Forelimb muscle (tissue), 1 donor: ENCODE data around the gene MINDY1. TPM values are rescaled to one million over a fixed set of nuclear protein-coding genes. Genes with fewer than 3 reads are reported as not detected.

Source experiments
- DNase-seq: peaks from one replicate; pipeline ENCODE4 v3.0.0-alpha.2; 2013; ENCODE audit warnings: low read depth
- polyA plus RNA-seq: library from polyadenylated mRNA; unstranded; fragments of 120-200 nt; gene quantifications from one replicate; pipeline ENCODE4 v1.2.1, GENCODE V29; 2013; ENCODE audit not compliant: insufficient read length

MINDY1 gene
- polyA plus RNA-seq, 1 donor, result 17.7 TPM

GRCh38 chr1:150985179-150985825, 21.4 kb downstream of the MINDY1 start:
- DNase-seq, result no peak

GRCh38 chr1:150981805-150982712, 24.6 kb downstream of the MINDY1 start, which contains the start of gene ANXA9:
Gene ANXA9, plus strand, starts transcription at chr1:150982292. Its CDS starts 814 bp downstream, at chr1:150983106.
- DNase-seq, result no peak

GRCh38 chr1:150981177-150981804, 25.4 kb downstream of the MINDY1 start:
- DNase-seq, result no peak

DNA sequence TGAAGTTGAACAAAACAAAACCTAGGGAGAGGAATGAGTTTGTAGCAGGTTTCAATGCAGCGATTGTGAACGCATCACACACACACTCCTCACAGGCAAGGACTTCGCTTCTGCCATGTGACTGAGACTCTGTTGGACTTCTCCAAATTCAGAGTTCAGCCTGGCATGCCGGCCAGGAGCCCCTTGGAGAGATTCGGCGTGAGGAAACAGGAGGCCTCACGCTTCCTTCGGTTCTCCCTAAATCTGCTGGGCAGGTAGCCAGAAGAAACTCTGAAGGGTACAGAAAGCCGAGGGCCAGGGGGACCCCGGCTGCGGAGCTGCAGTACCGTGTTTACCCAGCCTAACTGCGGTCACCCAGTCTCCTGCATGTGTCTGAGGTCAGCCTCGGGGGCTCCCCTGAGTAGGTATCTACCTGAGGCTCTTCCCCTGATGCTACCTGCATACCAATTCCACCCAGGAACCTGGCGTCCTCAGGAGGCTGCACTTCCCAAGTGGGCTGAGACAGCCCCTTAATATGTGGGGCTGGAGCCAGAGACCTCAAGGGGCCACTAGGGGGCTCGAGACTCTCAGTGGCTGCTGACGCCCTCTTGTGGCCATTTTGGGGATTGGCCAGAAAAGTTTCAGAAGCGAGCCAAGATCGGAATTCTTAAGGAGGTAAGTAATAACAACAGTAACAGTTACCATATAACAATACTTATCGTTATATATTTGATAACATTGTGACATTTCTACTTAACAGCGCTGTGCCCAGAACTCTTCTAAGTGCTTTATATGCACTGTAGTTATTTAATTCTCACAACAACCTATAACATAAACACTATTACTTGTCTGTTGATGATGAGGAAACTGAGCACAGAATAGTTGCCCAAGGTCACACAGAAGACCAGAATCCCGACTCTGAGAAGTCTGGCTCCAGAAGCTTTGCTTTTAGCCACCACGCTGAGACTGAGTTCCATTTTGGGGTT, 27.3 kb downstream of the MINDY1 start:
- peak; percentile 79 for DNase-seq

GRCh38 chr1:150976879-150977694, 29.6 kb downstream of the MINDY1 start:
- DNase-seq, result no peak

DNA sequence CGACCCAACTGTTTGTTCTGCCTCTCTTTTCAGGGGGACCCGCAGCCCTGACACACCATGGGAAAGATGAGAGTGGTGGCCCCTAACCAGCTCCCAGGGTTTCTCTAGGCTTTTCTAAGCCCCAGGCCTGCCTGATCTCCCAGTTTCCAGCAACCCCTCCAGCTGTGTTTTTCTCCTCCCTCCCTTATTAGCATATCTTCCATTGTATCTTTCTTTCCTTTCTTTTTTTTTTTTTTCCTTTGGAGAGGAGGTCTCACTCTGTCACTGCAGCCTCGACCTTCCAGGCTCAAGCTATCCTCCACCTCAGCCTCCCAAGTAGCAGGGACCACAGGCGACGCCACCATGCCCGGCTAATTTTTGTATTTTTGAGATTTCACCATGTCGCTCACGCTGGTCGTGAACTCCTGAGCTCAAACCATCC, 30.3 kb downstream of the MINDY1 start:
- DNase-seq, result no peak

DNA sequence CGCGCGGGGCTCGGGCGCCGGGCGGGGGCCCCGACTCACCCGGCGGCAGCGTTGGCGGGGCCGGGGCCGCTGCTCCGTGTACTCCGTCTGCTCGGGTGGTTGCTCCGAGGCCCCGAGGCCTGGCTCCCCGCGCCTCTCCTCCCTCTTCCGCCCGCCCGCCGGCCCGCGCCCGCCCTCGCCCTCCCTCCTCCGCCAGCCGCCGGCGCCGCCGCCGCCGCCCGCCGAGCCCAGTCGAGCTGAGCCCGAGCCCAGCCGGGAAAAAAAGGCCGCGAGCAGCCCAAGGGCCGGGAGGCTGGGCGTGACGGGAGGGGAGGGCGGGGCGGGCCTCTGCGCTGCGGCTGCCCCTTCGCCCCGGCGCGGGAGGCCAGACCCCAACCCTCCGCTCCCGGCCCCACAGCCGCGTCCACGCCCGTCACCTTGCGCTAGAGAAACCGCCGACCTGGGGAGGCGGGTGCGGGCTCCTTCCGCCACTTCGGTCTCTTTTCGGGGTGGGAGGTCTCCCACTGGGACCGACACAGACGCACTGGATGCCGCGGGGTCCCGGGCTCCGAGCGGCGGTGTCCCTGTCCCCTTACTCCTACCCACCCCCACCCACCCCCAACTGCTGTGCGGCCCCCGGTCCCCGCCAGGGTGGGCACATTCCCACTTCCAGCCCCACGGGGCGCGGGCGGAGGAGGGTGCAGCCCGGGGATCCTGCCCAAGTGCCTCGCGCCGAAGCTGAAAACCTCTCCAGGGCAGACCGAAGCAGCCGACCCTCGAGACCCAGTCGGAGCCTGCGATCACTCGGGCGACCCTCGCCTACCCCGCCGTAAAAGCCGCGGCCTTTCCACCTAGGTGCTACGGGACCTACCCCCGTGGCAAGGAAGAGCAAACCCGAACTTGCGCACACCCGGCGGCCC, 31.9 kb downstream of the MINDY1 start, which contains the start of gene CERS2:
Gene CERS2, minus strand, starts transcription at position 256 of the 899 bp plus-strand sequence. CDS start 5,745 bp downstream, outside the sequence.
- peak; percentile 40 for DNase-seq

GRCh38 chr1:150973836-150974579, 32.7 kb downstream of the MINDY1 start:
- no peak for DNase-seq

- no peak for DNase-seq
Observed at GRCh38 chr1:150973258-150973835, 33.4 kb downstream of the MINDY1 start.

GRCh38 chr1:150972417-150972940, 34.2 kb downstream of the MINDY1 start:
- no peak for DNase-seq

DNA sequence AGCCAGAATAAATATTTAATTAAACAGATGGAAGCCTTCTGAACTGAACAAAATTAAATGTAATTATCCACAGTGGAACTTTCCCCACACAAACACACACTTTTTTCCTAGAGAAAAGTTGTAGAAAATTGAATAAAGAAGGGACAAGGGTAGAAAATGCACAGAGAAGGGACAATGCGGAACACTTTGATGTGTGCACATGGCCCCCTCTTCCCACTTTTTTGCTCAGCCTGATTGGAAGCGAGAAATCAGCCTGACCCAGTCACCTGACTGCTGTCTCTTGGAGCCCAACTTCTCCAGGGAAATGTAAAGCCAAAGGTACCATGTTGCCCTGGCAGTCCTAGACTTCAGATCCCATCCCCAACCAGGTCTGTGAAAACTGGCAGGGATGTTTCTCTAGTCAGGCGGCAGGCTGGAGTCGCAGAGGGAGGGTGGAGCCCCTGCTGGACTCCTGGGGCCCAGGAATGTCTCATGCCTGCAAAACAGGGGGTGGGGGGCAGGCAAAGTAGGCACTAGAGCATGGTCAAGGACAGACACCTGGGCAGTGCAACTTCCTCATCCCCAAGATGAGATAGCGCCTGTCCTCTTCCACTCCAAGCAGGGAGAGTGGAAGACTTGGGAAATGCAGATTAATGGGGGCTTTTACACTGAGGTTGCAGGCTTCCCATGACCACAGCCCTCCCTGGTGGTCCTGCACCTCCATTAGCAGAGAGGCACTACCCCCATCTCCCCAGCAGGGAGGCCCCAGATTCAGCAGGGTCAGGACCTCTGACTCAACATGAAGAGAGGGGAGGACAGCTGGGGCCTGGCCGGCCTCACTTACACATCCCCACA, 34.9 kb downstream of the MINDY1 start:
- no peak for DNase-seq

DNA sequence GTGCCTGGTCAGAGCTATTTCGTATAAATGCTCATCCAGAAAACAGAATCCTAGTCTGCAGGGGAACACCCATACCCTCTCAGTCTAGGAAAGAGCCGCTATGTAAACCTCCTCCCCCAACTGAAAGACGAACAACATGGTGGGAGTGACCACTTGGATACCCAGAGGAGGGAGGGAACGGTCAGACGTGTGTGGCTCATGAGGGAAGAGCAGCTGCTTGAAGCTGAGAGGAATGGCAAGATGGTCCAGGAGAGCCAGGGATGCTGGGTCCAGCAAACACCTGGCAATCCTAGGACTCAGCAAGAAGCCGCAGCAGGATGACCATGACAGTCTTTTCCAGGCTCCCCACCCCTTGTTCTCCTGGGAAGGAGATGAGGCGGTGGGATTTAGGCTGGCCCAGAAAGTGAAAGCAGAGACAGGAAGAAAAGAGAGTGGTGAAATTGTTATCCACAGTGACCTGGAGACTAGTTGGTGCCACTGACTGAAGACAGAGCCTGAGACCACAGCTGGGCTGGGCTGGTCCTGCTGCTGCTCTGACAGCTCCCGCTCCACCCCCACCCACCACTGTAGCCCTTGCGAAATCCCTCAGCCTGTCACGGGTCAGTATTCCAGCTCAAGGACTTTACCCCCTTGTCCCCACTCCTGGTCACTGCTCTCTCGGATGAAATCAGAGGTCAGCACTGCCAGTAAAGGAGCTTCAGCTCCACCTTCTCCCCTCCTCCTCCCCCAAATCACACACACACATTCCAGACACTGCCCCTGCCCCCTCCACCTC, 35.7 kb downstream of the MINDY1 start:
- no peak for DNase-seq

DNA sequence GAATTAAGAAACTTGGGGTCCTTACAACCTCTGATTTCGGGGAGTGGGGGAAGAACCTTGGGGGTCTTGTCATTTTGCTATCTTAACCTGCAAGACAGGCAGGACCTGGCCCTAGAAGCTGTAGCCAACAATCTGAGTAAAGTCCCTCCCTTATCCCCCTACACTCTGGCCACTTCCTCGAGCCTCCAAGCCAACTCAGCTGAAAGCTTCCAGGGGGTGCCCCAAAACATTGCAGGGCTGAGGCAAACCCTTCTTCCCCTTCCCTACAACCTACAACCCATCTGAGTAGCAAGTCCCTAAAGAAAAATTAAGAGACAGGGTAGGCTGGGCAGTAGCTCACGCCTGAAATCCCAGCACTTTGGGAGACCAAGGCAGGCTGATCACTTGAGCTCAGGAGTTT, 37.1 kb downstream of the MINDY1 start:
- DNase-seq, result no peak

DNA sequence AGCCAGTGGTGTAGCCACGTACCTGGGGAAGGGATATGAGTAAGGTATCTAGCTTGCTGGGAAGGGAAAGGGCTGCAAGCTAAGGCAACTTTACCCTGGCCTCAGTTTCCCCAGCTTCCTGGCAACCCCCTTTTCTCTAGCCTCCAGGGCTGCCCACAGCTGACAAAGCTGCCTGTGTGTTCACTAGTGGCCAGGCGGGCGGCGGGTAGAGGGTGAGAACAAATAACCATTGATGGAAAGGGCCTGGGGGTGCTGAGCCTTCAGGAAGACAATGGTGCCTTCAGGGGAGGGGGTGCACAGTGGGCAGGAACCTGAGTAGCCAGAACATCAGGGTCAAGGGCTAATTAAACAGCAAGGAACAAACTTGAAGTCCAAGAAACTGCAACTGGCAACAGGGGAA, 38.2 kb downstream of the MINDY1 start:
- DNase-seq, result no peak

DNA sequence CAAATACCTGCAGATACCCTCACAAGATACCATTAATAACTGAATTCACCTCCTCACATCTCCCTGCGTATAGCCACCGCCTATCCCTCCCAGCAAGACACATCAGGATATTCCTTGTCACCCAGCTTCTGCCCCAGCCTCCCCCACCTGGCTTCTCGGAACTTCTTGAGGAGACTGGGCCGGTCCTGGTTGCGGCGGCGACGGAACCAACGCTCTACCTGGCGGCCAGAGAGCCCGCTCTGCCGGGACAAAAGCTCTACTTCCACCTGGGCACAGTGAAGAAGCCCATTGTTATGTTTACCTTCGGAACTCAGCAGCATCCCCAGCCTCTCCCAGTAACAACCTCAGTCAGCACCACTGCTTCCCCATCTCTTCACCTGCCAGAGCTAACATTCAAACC, 38.8 kb downstream of the MINDY1 start:
- DNase-seq, result no peak

DNA sequence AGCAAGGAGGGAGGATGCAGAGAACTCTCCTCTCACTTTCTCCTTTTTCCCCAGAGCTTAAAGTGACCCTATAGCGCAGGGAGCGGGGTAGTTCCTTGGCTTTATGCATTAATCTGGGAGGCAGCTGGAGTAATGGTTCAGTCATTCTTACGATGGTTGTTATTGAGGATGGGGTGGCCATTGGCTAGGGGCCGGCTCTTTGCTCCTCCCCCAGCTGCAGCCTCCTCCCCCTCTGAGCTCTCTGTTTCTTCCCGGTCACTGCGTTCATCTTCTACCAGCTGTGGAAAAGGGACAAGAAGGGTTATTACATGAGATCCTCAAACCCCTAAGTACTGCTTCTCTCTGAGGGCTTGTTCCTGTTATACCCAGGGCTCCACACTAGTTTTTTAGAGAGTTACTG, 40.7 kb downstream of the MINDY1 start:
- no peak for DNase-seq
